ENCODE measurements around the gene HSPB8. TPM values are rescaled to one million over a fixed set of nuclear protein-coding genes. Genes with fewer than 3 reads are reported as not detected.

HSPB8 gene
- total and polyA plus RNA-seq, 2 of the 4 experiments (the other 2 are of a cell fraction), result 12.9 to 25.8 TPM

DNA sequence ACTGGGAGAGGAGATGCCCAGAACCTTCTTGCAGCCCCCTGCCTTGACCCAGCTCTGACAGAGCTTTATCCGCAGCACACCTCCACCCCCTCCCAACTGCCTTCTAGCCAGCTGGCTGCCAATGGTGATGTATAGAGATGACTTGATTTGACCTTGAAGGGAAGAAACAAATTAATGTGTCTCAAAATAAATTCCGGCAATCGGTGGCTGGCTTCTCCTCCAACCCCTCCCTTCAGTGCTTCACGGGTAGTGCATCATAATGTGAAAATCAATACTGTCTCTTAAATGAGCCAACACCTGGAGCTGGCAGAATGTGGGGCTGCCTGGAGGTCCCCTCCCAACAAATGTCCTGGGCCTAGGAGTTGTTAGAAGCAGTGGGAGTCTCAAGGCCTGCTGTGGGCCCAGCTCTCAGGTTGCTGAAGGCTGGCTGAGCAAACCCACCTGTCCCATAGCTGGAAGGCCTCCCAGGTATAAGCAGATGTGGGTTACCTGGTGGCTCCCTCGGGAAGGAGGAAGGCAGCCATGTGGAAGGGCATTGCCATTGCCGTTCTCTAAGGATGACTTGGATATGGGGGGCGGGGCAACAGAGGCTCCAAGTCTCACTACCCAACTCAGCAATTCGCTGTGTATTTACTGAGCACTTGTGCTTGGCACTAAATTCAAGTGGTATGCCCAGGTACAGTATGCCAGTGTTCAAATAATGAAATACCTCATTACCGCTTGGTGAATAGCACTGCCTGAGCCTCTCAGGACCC, 23.2 kb downstream of the HSPB8 start:
- Histone ChIP-seq H3K56ac (ENCODE audit: extremely low read depth, insufficient read depth, low read length) (no peak overlapping the region), H2BK15ac (ENCODE audit: low read depth, low read length) (no peak overlapping the region), H3K9me1 (ENCODE audit: insufficient read depth, low read length) (no peaks in the 10 kb centered on the region), H3K27ac (ENCODE audit: insufficient read depth, low read length) (no peak overlapping the region), H3K4ac (ENCODE audit: low read depth, low read length) (no peak overlapping the region), H2BK120ac (ENCODE audit: low read depth, low read length) (no peak overlapping the region), H3K4me1 (ENCODE audit: control insufficient read depth, insufficient read depth, low read length) (0 out of 2 replicates have a peak, but pooled peaks cover 2% of the 10 kb centered on the region), H3K23ac (ENCODE audit: low read depth, low read length) (no peak overlapping the region), H4K20me1 (ENCODE audit: insufficient read depth, low read length) (no peaks in the 10 kb centered on the region), H3K14ac (replicated peaks; ENCODE audit: low read depth, low read length) (no peak overlapping the region), H2AFZ (replicated peaks; ENCODE audit: low read length, poor library complexity) (no peak overlapping the region), H3K4me2 (ENCODE audit: low read depth, low read length) (no peak overlapping the region), H3K79me1 (ENCODE audit: low read depth in 1 of 2, low read length in 2 of 2) (no peaks in the 10 kb centered on the region), H4K5ac (ENCODE audit: low read depth, low read length) (no peak overlapping the region), H3K36me3 (ENCODE audit: control insufficient read depth, insufficient read depth, low read length) (no peaks in the 10 kb centered on the region), H3K18ac (ENCODE audit: low read depth, low read length) (no peak overlapping the region), H3K9ac (ENCODE audit: low read depth, low read length) (no peak overlapping the region), H2AK9ac (replicated peaks; ENCODE audit: low read depth, low read length, poor library complexity) (no peak overlapping the region), H4K91ac (ENCODE audit: insufficient read depth, low read depth, low read length) (no peak overlapping the region), H3K27me3 (ENCODE audit: control insufficient read depth, insufficient read depth, low read length) (no peaks in the 10 kb centered on the region), H2BK20ac (ENCODE audit: low read depth, low read length) (no peak overlapping the region), H2BK5ac (ENCODE audit: low read depth, low read length, poor library complexity, severe bottlenecking) (no peak overlapping the region), H3K9me3 (ENCODE audit: control insufficient read depth, insufficient read depth, low read length) (no peaks in the 10 kb centered on the region), H2AK5ac (ENCODE audit: low read depth, low read length) (no peak overlapping the region), H4K8ac (ENCODE audit: low read depth in 2 of 2, low read length in 2 of 2) (no peak overlapping the region), H3K4me3 (ENCODE audit: insufficient read depth, low read depth, low read length) (no peak overlapping the region)
- intact Hi-C loops (cut with micrococcal nuclease), result no loop called here
- ATAC-seq (ENCODE audit: low read depth) (no peak), DNase-seq (no peak)
- no TSS peak for BruUV-seq (replicated peaks)
- dilution Hi-C loops (cut with HindIII; ENCODE audit: low sequenced_read_pairs, unreplicated experiment), result no loop called here
- WGBS, 2 experiments (ENCODE audit: extremely low coverage in 2 of 2, insufficient read length in 1 of 2), result 67% methylated on average over 1 of the region's 9 CpGs; no CpG with 5 or more reads in 1 of the 2 experiments
- in situ Hi-C loops (cut with MboI; ENCODE audit: low sequenced_read_pairs), result no loop called here
- ChIA-PET CTCF (no interaction called here), POLR2A (ENCODE audit: unreplicated experiment) (no interaction called here)
- no peak for TF ChIP-seq NFE2L2 (IDR thresholded peaks at IDR 0.05; ENCODE audit: low read depth, low read length)
- TF ChIP-seq, protein P1, sequence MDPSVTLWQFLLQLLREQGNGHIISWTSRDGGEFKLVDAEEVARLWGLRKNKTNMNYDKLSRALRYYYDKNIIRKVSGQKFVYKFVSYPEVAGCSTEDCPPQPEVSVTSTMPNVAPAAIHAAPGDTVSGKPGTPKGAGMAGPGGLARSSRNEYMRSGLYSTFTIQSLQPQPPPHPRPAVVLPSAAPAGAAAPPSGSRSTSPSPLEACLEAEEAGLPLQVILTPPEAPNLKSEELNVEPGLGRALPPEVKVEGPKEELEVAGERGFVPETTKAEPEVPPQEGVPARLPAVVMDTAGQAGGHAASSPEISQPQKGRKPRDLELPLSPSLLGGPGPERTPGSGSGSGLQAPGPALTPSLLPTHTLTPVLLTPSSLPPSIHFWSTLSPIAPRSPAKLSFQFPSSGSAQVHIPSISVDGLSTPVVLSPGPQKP (IDR thresholded peaks at IDR 0.05; ENCODE audit: borderline replicate concordance, low read depth, low read length), result no peak
- no peak for TF ChIP-seq RFX5 (IDR thresholded peaks at IDR 0.05; ENCODE audit: low read depth, low read length)
- TF ChIP-seq SMC3 (IDR thresholded peaks at IDR 0.05; ENCODE audit: low read depth, low read length), result no peak
- TF ChIP-seq CHD1 (IDR thresholded peaks at IDR 0.05; ENCODE audit: low read depth, low read length), result no peak
- no peak for TF ChIP-seq BHLHE40 (IDR thresholded peaks at IDR 0.05; ENCODE audit: low read depth, low read length)
- no peak for TF ChIP-seq MAFK (IDR thresholded peaks at IDR 0.05; ENCODE audit: low read depth, low read length)
- TF ChIP-seq RCOR1 (IDR thresholded peaks at IDR 0.05; ENCODE audit: insufficient replicate concordance, low read length), result no peak
- no peak for TF ChIP-seq CEBPB (IDR thresholded peaks at IDR 0.05; ENCODE audit: low read depth, low read length)
- TF ChIP-seq MAZ (IDR thresholded peaks at IDR 0.05; ENCODE audit: borderline replicate concordance, low read depth, low read length), result no peak
- TF ChIP-seq MXI1 (IDR thresholded peaks at IDR 0.05; ENCODE audit: borderline replicate concordance, low read depth, low read length), result no peak

All from IMR-90 (cell line).